ENCODE measurements around the gene RAD50. TPM values are rescaled to one million over a fixed set of nuclear protein-coding genes. Genes with fewer than 3 reads are reported as not detected.

RAD50 gene
- polyA plus RNA-seq, 1 donor (not counting 4 experiments of a cell fraction or from before 2014, with no cell fraction given), result 26.3 TPM

GRCh38 chr5:132667309-132667708, 110.5 kb downstream of the RAD50 start:
- DNase-seq (ENCODE audit: low read depth, low spot score) (no peak), FAIRE-seq (no peak)
- H3K4me2 ChIP-seq (ENCODE audit: control insufficient read depth, extremely low read depth, insufficient read depth, low read depth, low read length), result no peak overlapping the region
- no peaks in the 10 kb centered on the region for H3K27me3 ChIP-seq (ENCODE audit: control insufficient read depth, extremely low read depth, insufficient read depth, low read length)
- no peaks in the 10 kb centered on the region for H3K79me2 ChIP-seq (ENCODE audit: control insufficient read depth, insufficient read depth, low read length)
- no peak overlapping the region for H3K27ac ChIP-seq (ENCODE audit: control insufficient read depth, insufficient read depth, low read length)
- H3K4me3 ChIP-seq (ENCODE audit: control insufficient read depth in 2 of 3, extremely low read depth in 1 of 3, insufficient read depth in 2 of 3, low read depth in 1 of 3, low read length in 3 of 3), result no peak overlapping the region
- H3K9me3 ChIP-seq (ENCODE audit: control insufficient read depth, low read depth, low read length), result no peaks in the 10 kb centered on the region
- dilution Hi-C loops (cut with MboI; ENCODE audit: extremely low pct_ligation_motif_present, low sequenced_read_pairs), result no loop called here
- H3K36me3 ChIP-seq (ENCODE audit: control insufficient read depth in 2 of 2, extremely low read depth in 1 of 2, insufficient read depth in 2 of 2, low read length in 2 of 2), result no peaks in the 10 kb centered on the region
- H3K9me1 ChIP-seq (ENCODE audit: control insufficient read depth, extremely low read depth, insufficient read depth, low read length), result no peaks in the 10 kb centered on the region
- no peak overlapping the region for H3K9ac ChIP-seq (ENCODE audit: control insufficient read depth, extremely low read depth, insufficient read depth, low read length)
- H4K20me1 ChIP-seq (ENCODE audit: control insufficient read depth, extremely low read depth, insufficient read depth, low read length), result no peaks in the 10 kb centered on the region
- no peaks in the 10 kb centered on the region for H3K4me1 ChIP-seq (ENCODE audit: control insufficient read depth, extremely low read depth, insufficient read depth, low read length)
- H2AFZ ChIP-seq (ENCODE audit: control insufficient read depth, low read length), result no peak overlapping the region
- TF ChIP-seq EZH2 (IDR thresholded peaks at IDR 0.05; ENCODE audit: low read length), result no peak
- TF ChIP-seq, protein P1, sequence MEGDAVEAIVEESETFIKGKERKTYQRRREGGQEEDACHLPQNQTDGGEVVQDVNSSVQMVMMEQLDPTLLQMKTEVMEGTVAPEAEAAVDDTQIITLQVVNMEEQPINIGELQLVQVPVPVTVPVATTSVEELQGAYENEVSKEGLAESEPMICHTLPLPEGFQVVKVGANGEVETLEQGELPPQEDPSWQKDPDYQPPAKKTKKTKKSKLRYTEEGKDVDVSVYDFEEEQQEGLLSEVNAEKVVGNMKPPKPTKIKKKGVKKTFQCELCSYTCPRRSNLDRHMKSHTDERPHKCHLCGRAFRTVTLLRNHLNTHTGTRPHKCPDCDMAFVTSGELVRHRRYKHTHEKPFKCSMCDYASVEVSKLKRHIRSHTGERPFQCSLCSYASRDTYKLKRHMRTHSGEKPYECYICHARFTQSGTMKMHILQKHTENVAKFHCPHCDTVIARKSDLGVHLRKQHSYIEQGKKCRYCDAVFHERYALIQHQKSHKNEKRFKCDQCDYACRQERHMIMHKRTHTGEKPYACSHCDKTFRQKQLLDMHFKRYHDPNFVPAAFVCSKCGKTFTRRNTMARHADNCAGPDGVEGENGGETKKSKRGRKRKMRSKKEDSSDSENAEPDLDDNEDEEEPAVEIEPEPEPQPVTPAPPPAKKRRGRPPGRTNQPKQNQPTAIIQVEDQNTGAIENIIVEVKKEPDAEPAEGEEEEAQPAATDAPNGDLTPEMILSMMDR (optimal IDR thresholded peaks at IDR 0.05 in 1 of 3, IDR thresholded peaks at IDR 0.05 in 1 of 3, conservative IDR thresholded peaks at IDR 0.05 in 1 of 3; ENCODE audit: extremely low read depth in 1 of 3, insufficient read depth in 2 of 3, low read length in 3 of 3), result no peak

GRCh38 chr5:132667761-132668705, 111.3 kb downstream of the RAD50 start:
- H3K27me3 ChIP-seq (ENCODE audit: control insufficient read depth, extremely low read depth, insufficient read depth, low read length), result no peaks in the 10 kb centered on the region
- H2AFZ ChIP-seq (ENCODE audit: control insufficient read depth, low read length), result no peak overlapping the region
- TF ChIP-seq, protein P1 (optimal IDR thresholded peaks at IDR 0.05 in 1 of 3, IDR thresholded peaks at IDR 0.05 in 1 of 3, conservative IDR thresholded peaks at IDR 0.05 in 1 of 3; ENCODE audit: extremely low read depth in 1 of 3, insufficient read depth in 2 of 3, low read length in 3 of 3), result no peak
- TF ChIP-seq EZH2 (IDR thresholded peaks at IDR 0.05; ENCODE audit: low read length), result no peak
- H3K27ac ChIP-seq (ENCODE audit: control insufficient read depth, insufficient read depth, low read length), result no peak overlapping the region
- H3K4me2 ChIP-seq (ENCODE audit: control insufficient read depth, extremely low read depth, insufficient read depth, low read depth, low read length), result no peak overlapping the region
- H4K20me1 ChIP-seq (ENCODE audit: control insufficient read depth, extremely low read depth, insufficient read depth, low read length), result no peaks in the 10 kb centered on the region
- no peak for DNase-seq (ENCODE audit: low read depth, low spot score)
- FAIRE-seq, result no peak
- no peaks in the 10 kb centered on the region for H3K4me1 ChIP-seq (ENCODE audit: control insufficient read depth, extremely low read depth, insufficient read depth, low read length)
- dilution Hi-C loops (cut with MboI; ENCODE audit: extremely low pct_ligation_motif_present, low sequenced_read_pairs), result no loop called here
- no peaks in the 10 kb centered on the region for H3K36me3 ChIP-seq (ENCODE audit: control insufficient read depth in 2 of 2, extremely low read depth in 1 of 2, insufficient read depth in 2 of 2, low read length in 2 of 2)
- no peaks in the 10 kb centered on the region for H3K9me3 ChIP-seq (ENCODE audit: control insufficient read depth, low read depth, low read length)
- H3K79me2 ChIP-seq (ENCODE audit: control insufficient read depth, insufficient read depth, low read length), result no peaks in the 10 kb centered on the region
- H3K9me1 ChIP-seq (ENCODE audit: control insufficient read depth, extremely low read depth, insufficient read depth, low read length), result no peaks in the 10 kb centered on the region
- no peak overlapping the region for H3K4me3 ChIP-seq (ENCODE audit: control insufficient read depth in 2 of 3, extremely low read depth in 1 of 3, insufficient read depth in 2 of 3, low read depth in 1 of 3, low read length in 3 of 3)
- H3K9ac ChIP-seq (ENCODE audit: control insufficient read depth, extremely low read depth, insufficient read depth, low read length), result no peak overlapping the region

Measured in keratinocyte (primary cell).